ENCODE measurements around the gene PATL2. TPM values are rescaled to one million over a fixed set of nuclear protein-coding genes. Genes with fewer than 3 reads are reported as not detected.
"Not testable (repeated sequence)": the region's sequence is repeated elsewhere in the genome, so short reads cannot be mapped to it uniquely, and the experiment has no call there.

Gene PATL2
- not detected for total RNA-seq (ENCODE audit: unreplicated experiment)
- long read RNA-seq = 0 reads

GRCh38 chr15:44711096-44711742 lies at the start of gene PATL2, which contains the start of gene B2M:
PATL2 (minus strand) TSS chr15:44711323; CDS start chr15:44676490, 34,833 bp downstream.
B2M (plus strand) TSS chr15:44711517; CDS start chr15:44711547, 30 bp downstream.
- H3K4me1 Mint-ChIP-seq (ENCODE audit: low read depth, unreplicated experiment) = no peaks in the 10 kb centered on the region
- DNase-seq = peak; percentile 91
- peaks cover 3% of the 10 kb centered on the region for H3K27me3 Mint-ChIP-seq (ENCODE audit: unreplicated experiment)
- no peaks in the 10 kb centered on the region for H3K36me3 Mint-ChIP-seq (ENCODE audit: unreplicated experiment)
- H3K9me3 Mint-ChIP-seq (ENCODE audit: unreplicated experiment) = no peaks in the 10 kb centered on the region
- TF ChIP-seq CTCF (IDR thresholded peaks at IDR 0.05; ENCODE audit: partially characterized antibody, unreplicated experiment) = no peak
- peak within 1 kb of the TSS; percentile 98 for H3K4me3 Mint-ChIP-seq (ENCODE audit: unreplicated experiment)
- H3K27ac Mint-ChIP-seq (ENCODE audit: unreplicated experiment) = peak within 1 kb of the TSS; percentile 73

- TF ChIP-seq CTCF (IDR thresholded peaks at IDR 0.05; ENCODE audit: partially characterized antibody, unreplicated experiment) = no peak
- DNase-seq = no peak
- Mint-ChIP-seq H3K27ac (ENCODE audit: unreplicated experiment) (no peak overlapping the region), H3K9me3 (ENCODE audit: unreplicated experiment) (peaks cover 4% of the 10 kb centered on the region), H3K36me3 (ENCODE audit: unreplicated experiment) (peaks cover 6% of the 10 kb centered on the region), H3K4me3 (ENCODE audit: unreplicated experiment) (no peak overlapping the region), H3K4me1 (ENCODE audit: low read depth, unreplicated experiment) (no peaks in the 10 kb centered on the region), H3K27me3 (ENCODE audit: unreplicated experiment) (no peaks in the 10 kb centered on the region)
Observed at GRCh38 chr15:44753345-44753744, 42.2 kb upstream of the PATL2 start.

GRCh38 chr15:44743454-44743853 lies 32.3 kb upstream of the PATL2 start:
- H3K27me3 Mint-ChIP-seq (ENCODE audit: unreplicated experiment); H3K9me3 Mint-ChIP-seq (ENCODE audit: unreplicated experiment); H3K4me1 Mint-ChIP-seq (ENCODE audit: low read depth, unreplicated experiment); H3K4me3 Mint-ChIP-seq (ENCODE audit: unreplicated experiment); DNase-seq; H3K27ac Mint-ChIP-seq (ENCODE audit: unreplicated experiment); H3K36me3 Mint-ChIP-seq (ENCODE audit: unreplicated experiment): not testable (repeated sequence)

GRCh38 chr15:44739222-44739847 lies 28.2 kb upstream of the PATL2 start:
- H3K27me3 Mint-ChIP-seq (ENCODE audit: unreplicated experiment); H3K9me3 Mint-ChIP-seq (ENCODE audit: unreplicated experiment); H3K27ac Mint-ChIP-seq (ENCODE audit: unreplicated experiment); H3K4me1 Mint-ChIP-seq (ENCODE audit: low read depth, unreplicated experiment); H3K36me3 Mint-ChIP-seq (ENCODE audit: unreplicated experiment); H3K4me3 Mint-ChIP-seq (ENCODE audit: unreplicated experiment); DNase-seq: not testable (repeated sequence)

GRCh38 chr15:44738340-44738984 lies 27.3 kb upstream of the PATL2 start:
- TF ChIP-seq CTCF (IDR thresholded peaks at IDR 0.05; ENCODE audit: partially characterized antibody, unreplicated experiment) = peak; percentile 54
- Mint-ChIP-seq H3K9me3 (ENCODE audit: unreplicated experiment) (no peaks in the 10 kb centered on the region), H3K27me3 (ENCODE audit: unreplicated experiment) (peaks cover 3% of the 10 kb centered on the region), H3K27ac (ENCODE audit: unreplicated experiment) (no peak overlapping the region), H3K4me1 (ENCODE audit: low read depth, unreplicated experiment) (no peaks in the 10 kb centered on the region), H3K36me3 (ENCODE audit: unreplicated experiment) (peaks cover 5% of the 10 kb centered on the region), H3K4me3 (ENCODE audit: unreplicated experiment) (no peak overlapping the region)
- no peak for DNase-seq

All from glutamatergic neuron (in vitro differentiated cells).